Body of pancreas (tissue), 4 donors: ENCODE results near the gene SCN8A. TPM values are rescaled to one million over a fixed set of nuclear protein-coding genes. Genes with fewer than 3 reads are reported as not detected.

Experiments used
- ATAC-seq: fragments of 150-250 bp; one replicate; pipeline ENCODE4 v1.9.1; 2016
- DNase-seq, 4 donors: peaks; one replicate each; pipeline ENCODE4 v3.0.0-alpha.2; 2019
- H3K27ac ChIP-seq, 4 donors: fragments of 200-600 bp; sonication (generic); 1 replicate in 3 of 4; 2 replicates in 1 of 4; pipeline versions ENCODE4 v1.5.1 to v1.6.1; 2016 to 2019; ENCODE audit warnings: mild to moderate bottlenecking in 1 of 4, mixed read lengths in 1 of 4, moderate library complexity in 1 of 4
- H3K27me3 ChIP-seq, 2 donors: fragments of 200-600 bp; sonication (generic); one replicate each; pipeline ENCODE4 v1.6.0; 2016; ENCODE audit warnings: mild to moderate bottlenecking in 1 of 2
- H3K36me3 ChIP-seq, 2 donors: fragments of 200-600 bp; sonication (generic); replicated peaks in 1 of 2; 2 replicates each; pipeline ENCODE4 v1.5.1; 2016; ENCODE audit warnings: low read depth in 2 of 2; ENCODE audit not compliant: insufficient read depth in 1 of 2
- H3K4me1 ChIP-seq: fragments of 200-600 bp; sonication (generic); one replicate; pipeline ENCODE4 v1.6.0; 2016
- H3K4me3 ChIP-seq, 2 donors: fragments of 200-600 bp; sonication (generic); 1 replicate in 1 of 2; 2 replicates in 1 of 2; pipeline ENCODE4 v1.5.1; 2016 to 2019
- H3K9me3 ChIP-seq, 3 donors: fragments of 200-600 bp; sonication (generic); 1 replicate in 2 of 3; 2 replicates in 1 of 3; pipeline ENCODE4 v1.5.1; 2016
- CTCF ChIP-seq, 7 experiments: fragments of 450-650 bp in 4 of 7; fragments of 200-600 bp in 3 of 7; sonication (generic) in 3 of 7; IDR thresholded peaks; one replicate each; pipeline ENCODE4 v1.5.1; 2016 to 2019; ENCODE audit warnings: antibody characterized with exemption in 7 of 7
- POLR2A ChIP-seq, 3 donors: fragments of 450-650 bp; IDR thresholded peaks; one replicate each; pipeline ENCODE4 v1.6.1; 2016; ENCODE audit warnings: antibody characterized with exemption in 3 of 3, mild to moderate bottlenecking in 2 of 3
- WGBS, 2 donors: methylation state at CpG; one replicate each; pipeline ENCODE4 v1.1.5; 2017; 5-methylcytosine and 5-hydroxymethylcytosine counted together
- intact Hi-C: fragments of 100-400 bp; cut with DNase I; formaldehyde crosslinking; loops from one replicate; pipeline ENCODE4 v1.15.1; 2023
- total RNA-seq, 2 donors: library from RNA; depleted of rRNA; stranded (reverse); fragments of >200 nt; gene quantifications; one replicate each; pipeline ENCODE4 v1.1.0, GENCODE V29; 2016

Gene SCN8A
- total RNA-seq, 2 donors from 2014 or later = 4.9 to 11.2 TPM

- no peak for TF ChIP-seq POLR2A (IDR thresholded peaks at IDR 0.05)
- TF ChIP-seq CTCF (IDR thresholded peaks at IDR 0.05) = no peak
- Histone ChIP-seq H3K4me1 (peaks cover 21% of the 10 kb centered on the region), H3K27ac (no peak overlapping the region), H3K4me3 (no peak overlapping the region), H3K27me3 (peaks cover 0 to 32% of the 10 kb centered on the region in 2 donors), H3K9me3 (no peaks in the 10 kb centered on the region), H3K36me3 (no peaks in the 10 kb centered on the region)
- 72 to 84% methylated on average over 3 to 4 of the region's 4 CpGs for WGBS, 2 donors
- no peak for DNase-seq
- intact Hi-C loops = no loop called here
- no peak for ATAC-seq
Measured at GRCh38 chr12:51844854-51845253, 253.8 kb downstream of the SCN8A start.

- Histone ChIP-seq H3K27ac (no peak overlapping the region), H3K27me3 (peaks cover 0 to 32% of the 10 kb centered on the region in 2 donors), H3K9me3 (no peaks in the 10 kb centered on the region), H3K36me3 (no peaks in the 10 kb centered on the region), H3K4me1 (peaks cover 21% of the 10 kb centered on the region), H3K4me3 (no peak overlapping the region)
- intact Hi-C loops = no loop called here
- WGBS, 2 donors = 43 to 46% methylated on average over 4 to 7 of the region's 7 CpGs
- ATAC-seq (no peak), DNase-seq (no peak)
- no peak for TF ChIP-seq POLR2A (IDR thresholded peaks at IDR 0.05)
- no peak for TF ChIP-seq CTCF (IDR thresholded peaks at IDR 0.05)
Measured at GRCh38 chr12:51845482-51845881, 254.4 kb downstream of the SCN8A start.

GRCh38 chr12:51846271-51846691 is 255.2 kb downstream of the SCN8A start:
- no peak for DNase-seq
- no peak for ATAC-seq
- 79 to 81% methylated on average over 10 to 15 of the region's 15 CpGs for WGBS, 2 donors
- Histone ChIP-seq H3K27me3 (peaks cover 0 to 32% of the 10 kb centered on the region in 2 donors), H3K4me1 (peaks cover 21% of the 10 kb centered on the region), H3K4me3 (no peak overlapping the region), H3K27ac (no peak overlapping the region), H3K36me3 (no peaks in the 10 kb centered on the region), H3K9me3 (no peaks in the 10 kb centered on the region)
- no peak for TF ChIP-seq POLR2A (IDR thresholded peaks at IDR 0.05)
- TF ChIP-seq CTCF (IDR thresholded peaks at IDR 0.05) = no peak
- intact Hi-C loops = no loop called here

GRCh38 chr12:51846911-51847642 is 256.0 kb downstream of the SCN8A start:
- ATAC-seq (peak; percentile 40), DNase-seq (peak; percentile 21 to 59 (median 34))
- H3K4me3 ChIP-seq = peak overlapping the region; percentile 2 to 12
- H3K36me3 ChIP-seq = no peaks in the 10 kb centered on the region
- TF ChIP-seq POLR2A (IDR thresholded peaks at IDR 0.05) (no peak), CTCF (IDR thresholded peaks at IDR 0.05) (no peak)
- peaks cover 21% of the 10 kb centered on the region for H3K4me1 ChIP-seq
- WGBS, 2 donors = 0 to 1% methylated on average over 3 to 53 of the region's 59 CpGs
- intact Hi-C loops = no loop called here
- peaks cover 0 to 32% of the 10 kb centered on the region in 2 donors for H3K27me3 ChIP-seq
- H3K27ac ChIP-seq = peak overlapping the region in 1 of 4 donors; percentile 0
- H3K9me3 ChIP-seq = no peaks in the 10 kb centered on the region
